HepG2 (cell line): ENCODE measurements around the gene SLC16A7. TPM values are rescaled to one million over a fixed set of nuclear protein-coding genes. Genes with fewer than 3 reads are reported as not detected.

Experiments
- ATAC-seq: fragments of 200-7000 bp; cut with Tn5 transposase; 3 replicates; pipeline ENCODE4 v1.9.1; 2020; ENCODE audit warnings: mild to moderate bottlenecking, moderate library complexity
- BruUV-seq: library from RNA; stranded (reverse); fragments of 400-500 nt; replicated peaks from 2 replicates; lab custom pipeline; 2021; lab: Mats Ljungman, UMichigan
- CTCF ChIA-PET: fragments of 300-600 bp; formaldehyde crosslinking; extraction: SDS; loops from one replicate; lab custom pipeline; 2021; ENCODE audit warnings: low total read pairs, inconsistent platforms, low intra/inter-chr PET ratio; lab: Yijun Ruan, JAX
- POLR2A ChIA-PET: fragments of 350-600 bp; sonication (Branson Sonifier 250); formaldehyde crosslinking; loops from one replicate; lab custom pipeline; 2020; ENCODE audit warnings: antibody characterized with exemption, inconsistent platforms; lab: Yijun Ruan, JAX
- DNase-seq: peaks from one replicate; pipeline ENCODE4 v3.0.0-alpha.2; 2015; ENCODE audit warnings: low spot score
- FAIRE-seq: peaks from 3 replicates; lab custom pipeline; 2011; peaks lifted over from hg19 to GRCh38; lab: Jason Lieb, UNC
- H2AFZ ChIP-seq: one replicate; pipeline ENCODE4 v1.6.1; 2011; ENCODE audit warnings: low read length, inconsistent platforms
- H3K27ac ChIP-seq: fragments of 300-600 bp; 3 replicates; pipeline ENCODE4 v1.8.0; 2011; ENCODE audit warnings: mixed run types, mild to moderate bottlenecking, mixed read lengths, low read length, inconsistent platforms; ENCODE audit not compliant: insufficient read depth; ENCODE audit errors: extremely low read length
- H3K27me3 ChIP-seq, 2 experiments: fragments of 200-600 bp in 1 of 2; 2 replicates in 1 of 2; 3 replicates in 1 of 2; pipeline versions ENCODE4 v1.6.0 to v1.8.0; 2011; ENCODE audit warnings: low read length in 2 of 2, mild to moderate bottlenecking in 2 of 2, moderate library complexity in 2 of 2, inconsistent platforms in 1 of 2; ENCODE audit not compliant: insufficient read depth in 2 of 2, control insufficient read depth in 1 of 2
- H3K36me3 ChIP-seq, 2 experiments: fragments of 200-600 bp in 1 of 2; replicated peaks in 1 of 2; 2 replicates in 1 of 2; 3 replicates in 1 of 2; pipeline versions ENCODE4 v1.5.1 to v1.8.0; 2011; ENCODE audit warnings: low read length in 2 of 2, inconsistent platforms in 1 of 2; ENCODE audit not compliant: insufficient read depth in 2 of 2, control insufficient read depth in 1 of 2
- H3K4me1 ChIP-seq: 2 replicates; pipeline ENCODE4 v1.5.1; 2012; ENCODE audit warnings: low read length, inconsistent platforms; ENCODE audit not compliant: insufficient read depth
- H3K4me2 ChIP-seq: 2 replicates; pipeline ENCODE4 v1.6.0; 2011; ENCODE audit warnings: low read depth, low read length, inconsistent platforms
- H3K4me3 ChIP-seq, 3 experiments: fragments of 200-600 bp in 1 of 3; sonication (generic), shearing (Covaris generic) in 1 of 3; replicated peaks in 1 of 3; 2 replicates each; pipeline ENCODE4 v1.5.1; 2011 to 2016; ENCODE audit warnings: low read length in 3 of 3, inconsistent platforms in 2 of 3, low read depth in 2 of 3, mild to moderate bottlenecking in 2 of 3, control low read depth in 1 of 3, mixed read lengths in 1 of 3; ENCODE audit not compliant: insufficient read depth in 1 of 3
- H3K79me2 ChIP-seq: one replicate; pipeline ENCODE4 v1.6.1; 2011; ENCODE audit warnings: low read length, inconsistent platforms; ENCODE audit not compliant: insufficient read depth
- H3K9ac ChIP-seq: 2 replicates; pipeline ENCODE4 v1.6.0; 2011; ENCODE audit warnings: mild to moderate bottlenecking, low read depth, low read length, inconsistent platforms; ENCODE audit not compliant: insufficient read depth
- H3K9me3 ChIP-seq: 2 replicates; pipeline ENCODE4 v1.5.1; 2012; ENCODE audit warnings: mild to moderate bottlenecking, low read length
- H4K20me1 ChIP-seq: 2 replicates; pipeline ENCODE4 v1.6.0; 2011; ENCODE audit warnings: inconsistent platforms, mild to moderate bottlenecking, low read length, moderate library complexity; ENCODE audit not compliant: insufficient read depth
- AHR ChIP-seq: IDR thresholded peaks from 2 replicates; pipeline ENCODE4 v1.6.1; 2018; ENCODE audit warnings: missing genetic modification reagents, missing compliant biosample characterization
- ELF4 ChIP-seq: sonication (generic); formaldehyde crosslinking; IDR thresholded peaks from 2 replicates; pipeline ENCODE4 v1.5.0; 2020; ENCODE audit warnings: missing genetic modification reagents, mild to moderate bottlenecking, moderate library complexity, borderline replicate concordance
- GTF3A ChIP-seq: sonication (generic); formaldehyde crosslinking; conservative IDR thresholded peaks from 2 replicates; pipeline ENCODE4 v1.4.0; 2020; ENCODE audit warnings: mild to moderate bottlenecking, missing genetic modification reagents
- KMT2B ChIP-seq: IDR thresholded peaks from 2 replicates; pipeline ENCODE4 v1.6.1; 2016; ENCODE audit warnings: missing genetic modification reagents, missing compliant biosample characterization
- MIXL1 ChIP-seq: IDR thresholded peaks from 2 replicates; pipeline ENCODE4 v1.6.1; 2016
- SRF ChIP-seq: IDR thresholded peaks from 2 replicates; pipeline ENCODE4 v1.6.1; 2011; ENCODE audit warnings: mild to moderate bottlenecking, low read depth, low read length, moderate library complexity
- ZNF264 ChIP-seq: sonication (generic); formaldehyde crosslinking; IDR thresholded peaks from 2 replicates; pipeline ENCODE4 v1.4.0; 2020; ENCODE audit warnings: missing genetic modification reagents
- WGBS: methylation state at CpG from one replicate; pipeline ENCODE4 v1.1.6; 2017; ENCODE audit warnings: low lambda C conversion rate; 5-methylcytosine and 5-hydroxymethylcytosine counted together
- in situ Hi-C: cut with HindIII; loops from 2 replicates; pipeline ENCODE4 v1.10.0; 2017; ENCODE audit warnings: low pct_unique_long_range_greater_than_20kb; ENCODE audit not compliant: extremely low pct_ligation_motif_present
- intact Hi-C: fragments of 100-400 bp; cut with micrococcal nuclease; formaldehyde crosslinking; loops from one replicate; pipeline ENCODE4 v1.10.0; 2022; ENCODE audit not compliant: unreplicated experiment
- polyA plus RNA-seq, 8 experiments: library from polyadenylated mRNA; depleted of rRNA in 3 of 8; stranded (reverse) in 7 of 8; unstranded in 1 of 8; fragments of >200 nt; fragmentation: Illumina TruSeq in 4 of 8; extraction: Trizol in 4 of 8; gene quantifications; 2 replicates each; pipeline versions ENCODE4 v1.2.1 to v1.2.3, GENCODE V29; 2011 to 2016; ENCODE audit warnings: low read depth in 4 of 8, missing spikeins in 1 of 8, mixed read lengths in 1 of 8; ENCODE audit not compliant: insufficient read depth in 1 of 8
- total RNA-seq, 5 experiments: library from RNA; depleted of rRNA; stranded (reverse); fragments of >200 nt; fragmentation: Illumina TruSeq; extraction: Trizol; gene quantifications; 2 replicates each; pipeline ENCODE4 v1.2.3, GENCODE V29; 2016; ENCODE audit warnings: low read depth in 1 of 5
- TF ChIP-seq, protein P1 (sequence below): sonication (generic); formaldehyde crosslinking; IDR thresholded peaks from 2 replicates; pipeline ENCODE4 v1.5.1; 2020; ENCODE audit warnings: mild to moderate bottlenecking, missing genetic modification reagents, borderline replicate concordance

Gene SLC16A7
- total and polyA plus RNA-seq, 2 of the 13 experiments (the other 11 are each of a cell fraction or from before 2014, with no cell fraction given) = 1.3 to 1.6 TPM

- WGBS = 20% methylated on average over 3 of the region's 3 CpGs
- no peak overlapping the region for H3K9ac ChIP-seq
- no peak overlapping the region for H3K4me3 ChIP-seq
- H3K4me1 ChIP-seq = no peaks in the 10 kb centered on the region
- FAIRE-seq (no peak), DNase-seq (no peak), ATAC-seq (no peak)
- H3K27me3 ChIP-seq = no peaks in the 10 kb centered on the region
- ChIA-PET CTCF (no interaction called here), POLR2A (no interaction called here)
- H3K79me2 ChIP-seq = no peaks in the 10 kb centered on the region
- in situ Hi-C loops (no loop called here), intact Hi-C loops (no loop called here)
- H4K20me1 ChIP-seq = no peaks in the 10 kb centered on the region
- TF ChIP-seq AHR (CRISPR knock-in tag) = no peak
- no peak for TF ChIP-seq SRF
- no peak for TF ChIP-seq MIXL1 (CRISPR knock-in tag)
- no peak for TF ChIP-seq ELF4 (CRISPR knock-in tag)
- no peak for TF ChIP-seq GTF3A
- TF ChIP-seq, protein P1, sequence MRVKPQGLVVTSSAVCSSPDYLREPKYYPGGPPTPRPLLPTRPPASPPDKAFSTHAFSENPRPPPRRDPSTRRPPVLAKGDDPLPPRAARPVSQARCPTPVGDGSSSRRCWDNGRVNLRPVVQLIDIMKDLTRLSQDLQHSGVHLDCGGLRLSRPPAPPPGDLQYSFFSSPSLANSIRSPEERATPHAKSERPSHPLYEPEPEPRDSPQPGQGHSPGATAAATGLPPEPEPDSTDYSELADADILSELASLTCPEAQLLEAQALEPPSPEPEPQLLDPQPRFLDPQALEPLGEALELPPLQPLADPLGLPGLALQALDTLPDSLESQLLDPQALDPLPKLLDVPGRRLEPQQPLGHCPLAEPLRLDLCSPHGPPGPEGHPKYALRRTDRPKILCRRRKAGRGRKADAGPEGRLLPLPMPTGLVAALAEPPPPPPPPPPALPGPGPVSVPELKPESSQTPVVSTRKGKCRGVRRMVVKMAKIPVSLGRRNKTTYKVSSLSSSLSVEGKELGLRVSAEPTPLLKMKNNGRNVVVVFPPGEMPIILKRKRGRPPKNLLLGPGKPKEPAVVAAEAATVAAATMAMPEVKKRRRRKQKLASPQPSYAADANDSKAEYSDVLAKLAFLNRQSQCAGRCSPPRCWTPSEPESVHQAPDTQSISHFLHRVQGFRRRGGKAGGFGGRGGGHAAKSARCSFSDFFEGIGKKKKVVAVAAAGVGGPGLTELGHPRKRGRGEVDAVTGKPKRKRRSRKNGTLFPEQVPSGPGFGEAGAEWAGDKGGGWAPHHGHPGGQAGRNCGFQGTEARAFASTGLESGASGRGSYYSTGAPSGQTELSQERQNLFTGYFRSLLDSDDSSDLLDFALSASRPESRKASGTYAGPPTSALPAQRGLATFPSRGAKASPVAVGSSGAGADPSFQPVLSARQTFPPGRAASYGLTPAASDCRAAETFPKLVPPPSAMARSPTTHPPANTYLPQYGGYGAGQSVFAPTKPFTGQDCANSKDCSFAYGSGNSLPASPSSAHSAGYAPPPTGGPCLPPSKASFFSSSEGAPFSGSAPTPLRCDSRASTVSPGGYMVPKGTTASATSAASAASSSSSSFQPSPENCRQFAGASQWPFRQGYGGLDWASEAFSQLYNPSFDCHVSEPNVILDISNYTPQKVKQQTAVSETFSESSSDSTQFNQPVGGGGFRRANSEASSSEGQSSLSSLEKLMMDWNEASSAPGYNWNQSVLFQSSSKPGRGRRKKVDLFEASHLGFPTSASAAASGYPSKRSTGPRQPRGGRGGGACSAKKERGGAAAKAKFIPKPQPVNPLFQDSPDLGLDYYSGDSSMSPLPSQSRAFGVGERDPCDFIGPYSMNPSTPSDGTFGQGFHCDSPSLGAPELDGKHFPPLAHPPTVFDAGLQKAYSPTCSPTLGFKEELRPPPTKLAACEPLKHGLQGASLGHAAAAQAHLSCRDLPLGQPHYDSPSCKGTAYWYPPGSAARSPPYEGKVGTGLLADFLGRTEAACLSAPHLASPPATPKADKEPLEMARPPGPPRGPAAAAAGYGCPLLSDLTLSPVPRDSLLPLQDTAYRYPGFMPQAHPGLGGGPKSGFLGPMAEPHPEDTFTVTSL (CRISPR knock-in tag) = no peak
- no peak for TF ChIP-seq KMT2B
- no peak for TF ChIP-seq ZNF264 (CRISPR knock-in tag)
- H3K27ac ChIP-seq = no peak overlapping the region
- H3K36me3 ChIP-seq = no peaks in the 10 kb centered on the region
- H3K4me2 ChIP-seq = no peak overlapping the region
- no TSS peak for BruUV-seq
- H3K9me3 ChIP-seq = peaks cover 37% of the 10 kb centered on the region
- no peak overlapping the region for H2AFZ ChIP-seq
Observed at GRCh38 chr12:59677857-59678256, 82.0 kb downstream of the SLC16A7 start.
